ENCODE measurements around the gene DCTN2.
"Not testable (repeated sequence)": the region's sequence is repeated elsewhere in the genome, so short reads cannot be mapped to it uniquely, and the experiment has no call there.

DNA sequence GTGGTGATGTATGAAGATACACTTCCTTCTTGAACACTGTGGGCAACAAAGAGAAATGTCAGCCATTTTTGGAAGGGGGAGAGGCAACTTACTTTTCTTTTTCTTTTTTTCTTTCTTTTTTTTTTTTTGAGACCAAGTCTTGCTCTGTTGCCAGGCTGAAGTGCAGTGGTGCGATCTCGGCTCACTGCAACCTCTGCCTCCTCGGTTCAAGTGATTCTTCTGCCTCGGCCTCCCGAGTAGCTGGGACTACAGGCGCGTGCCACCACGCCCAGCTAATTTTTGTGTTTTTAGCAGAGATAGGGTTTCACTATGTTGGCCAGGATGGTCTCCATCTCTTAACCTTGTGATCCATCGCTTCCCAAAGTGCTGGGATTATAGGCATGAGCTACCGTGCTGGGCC, 29.3 kb downstream of the DCTN2 start:
- not testable (repeated sequence) for TF ChIP-seq POLR2AphosphoS5 (IDR thresholded peaks at IDR 0.05); CTCF (IDR thresholded peaks at IDR 0.05); POLR2A (IDR thresholded peaks at IDR 0.05; ENCODE audit: low read depth); EP300 (IDR thresholded peaks at IDR 0.05)
